Stimulated activated CD4-positive, alpha-beta T cell treated with anti-CD3 and anti-CD28 coated beads, Interleukin-4, amount 100 ng/mL, for 4 hours (primary cell): Measurements from ENCODE around the gene SCAND1.

ENCODE experiments used
- DNase-seq, 2 experiments: peaks; one replicate each; pipeline ENCODE4 v3.0.0-alpha.2; 2020

The SCAND1 gene

DNA sequence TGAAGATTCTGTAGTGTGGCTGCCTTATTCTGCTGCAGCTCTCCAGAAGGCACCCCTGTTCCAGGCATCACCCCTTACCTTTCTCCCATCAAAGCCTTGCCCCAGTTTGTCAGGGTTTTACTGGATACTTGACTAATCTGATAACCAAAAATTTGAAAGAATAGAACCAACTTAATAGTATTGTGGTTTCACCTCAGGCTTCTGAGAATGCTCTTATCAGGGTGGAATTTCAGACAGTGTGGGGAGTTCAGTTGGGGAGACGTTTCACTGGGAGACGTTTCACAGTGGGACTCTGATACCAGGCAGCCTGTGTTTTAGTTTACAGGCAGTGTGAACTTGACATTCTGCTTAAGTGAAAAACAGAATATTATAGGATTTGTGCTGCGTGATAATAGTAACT lies 50.5 kb downstream of the SCAND1 start:
- DNase-seq, result no peak
